Renal cortical epithelial cell (primary cell): ENCODE data around the gene TMPRSS13. TPM values are rescaled to one million over a fixed set of nuclear protein-coding genes. Genes with fewer than 3 reads are reported as not detected.

Experiments used
- DNase-seq: peaks from one replicate; pipeline ENCODE4 v3.0.0-alpha.2; 2011; ENCODE audit warnings: low read depth
- total RNA-seq: library from RNA; depleted of rRNA; stranded (reverse); fragments of >200 nt; gene quantifications from 2 replicates; pipeline ENCODE4 v1.2.3, GENCODE V29; 2014

TMPRSS13 gene
- total RNA-seq, 1 donor from 2014 or later = not detected

DNA sequence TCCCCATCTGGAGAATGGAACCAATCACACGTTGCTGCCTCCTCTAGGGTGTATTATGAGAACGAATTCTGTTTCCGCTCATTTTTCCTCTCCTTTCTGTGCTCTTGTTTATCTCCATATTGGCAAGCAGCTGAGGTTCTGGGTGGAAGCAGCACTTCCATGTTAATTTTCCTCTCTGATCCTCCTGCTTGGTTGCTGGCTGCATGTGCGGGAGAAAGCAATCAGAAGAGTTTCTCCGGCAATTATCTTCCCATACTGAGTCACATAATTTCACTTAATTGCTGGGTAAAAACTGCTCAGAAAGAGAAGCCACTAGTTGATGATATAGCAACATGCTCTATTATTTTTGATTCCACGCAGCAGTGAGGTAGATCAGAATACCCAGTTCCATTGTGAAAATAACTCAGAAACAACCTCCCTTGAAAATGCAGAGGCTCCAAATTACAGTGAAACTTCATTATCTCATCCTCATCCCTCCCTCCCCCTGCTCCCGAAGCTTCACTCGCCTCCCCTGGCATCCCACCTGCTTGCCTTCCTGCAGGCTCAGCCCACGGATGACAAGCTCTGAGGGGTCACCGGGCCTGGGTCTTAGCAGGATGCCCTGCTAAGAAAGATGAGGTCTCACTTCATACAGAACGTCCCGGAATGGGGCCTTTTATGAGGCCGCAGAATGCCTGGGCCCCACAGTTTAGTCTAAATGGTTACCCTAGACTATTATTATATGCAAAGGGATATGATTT, 73.1 kb downstream of the TMPRSS13 start:
- DNase-seq = no peak

GRCh38 chr11:117855186-117855845, 73.9 kb downstream of the TMPRSS13 start:
- no peak for DNase-seq

DNA sequence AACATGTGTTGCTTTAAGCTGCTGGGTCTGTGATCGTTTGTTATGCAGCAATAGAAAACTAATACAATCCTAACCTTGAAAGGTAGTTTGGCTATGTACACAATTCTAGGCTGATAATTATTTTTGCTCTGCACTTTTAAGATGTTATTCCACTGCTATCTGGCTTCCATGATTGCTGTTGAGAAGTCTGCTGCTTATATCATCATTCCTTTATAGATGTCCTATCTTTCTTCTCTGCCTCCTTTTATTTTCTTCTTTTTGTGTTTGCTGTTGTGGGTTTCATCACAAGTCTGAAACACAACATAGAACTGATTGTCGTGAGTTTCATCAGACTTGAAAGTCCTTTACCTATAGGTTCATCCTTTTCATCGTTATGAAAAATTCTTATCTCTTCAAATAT, 76.9 kb downstream of the TMPRSS13 start:
- no peak for DNase-seq

DNA sequence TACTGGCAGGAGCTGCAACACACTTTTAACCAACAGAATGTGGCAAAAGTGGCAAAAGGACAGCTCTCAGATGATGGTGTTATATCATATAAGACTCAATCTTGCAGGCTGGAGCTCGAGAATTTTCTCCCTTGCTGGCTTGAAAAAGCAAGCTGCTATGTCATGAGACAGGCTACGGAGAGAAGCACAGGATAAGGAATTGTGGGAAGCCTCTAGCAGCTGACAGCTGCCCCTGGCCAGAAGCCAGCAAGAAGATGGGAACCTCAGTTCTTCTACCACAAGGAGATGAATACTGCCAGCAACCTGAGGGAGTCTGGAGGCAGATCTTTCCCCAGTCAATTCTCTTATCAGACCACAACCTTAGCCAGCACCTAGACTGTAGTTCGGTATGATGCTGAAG, 77.3 kb downstream of the TMPRSS13 start:
- DNase-seq = no peak

DNA sequence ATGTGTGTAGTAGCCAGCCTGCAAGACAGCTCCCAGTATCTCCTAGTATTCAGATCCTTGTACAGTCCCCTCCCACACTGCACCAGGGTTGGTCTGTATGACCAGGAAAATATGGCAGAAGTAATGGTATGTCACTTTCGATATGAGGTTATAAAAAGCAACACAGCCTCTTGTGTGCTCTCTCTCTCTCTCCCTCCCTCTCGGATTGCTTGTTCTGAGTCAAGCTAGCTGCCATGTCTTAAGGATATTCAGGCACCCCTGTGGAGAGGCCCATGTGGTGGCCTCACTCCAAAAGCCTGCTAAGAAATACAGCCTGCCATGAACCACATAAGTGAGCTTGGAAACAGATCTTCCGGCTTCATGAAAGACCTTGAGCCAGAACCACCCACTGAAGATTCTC, 78.1 kb downstream of the TMPRSS13 start:
- DNase-seq = no peak

Other genes starting within 250 kb of the TMPRSS13 start
- gene DSCAML1, start 132.2 kb downstream of the TMPRSS13 start, total RNA-seq = 10.1 and 10.2 TPM in 2 replicates
- 361 and 706 TPM in 2 replicates for gene FXYD2, start 104.7 kb downstream of the TMPRSS13 start, total RNA-seq
- 0.20 and 1.0 TPM in 2 replicates for gene FXYD6, start 52.7 kb downstream of the TMPRSS13 start, total RNA-seq
- gene IL10RA, start 57.0 kb upstream of the TMPRSS13 start, total RNA-seq = 0.52 and 0.60 TPM in 2 replicates
- gene TMPRSS4, start 147.7 kb upstream of the TMPRSS13 start, total RNA-seq = 2.4 and 29.2 TPM in 2 replicates
- gene SMIM35, start 157.6 kb upstream of the TMPRSS13 start, total RNA-seq = not detected in 2 replicates
- 0.15 and 0.35 TPM in 2 replicates for gene SCN4B, start 223.4 kb upstream of the TMPRSS13 start, total RNA-seq
- gene SCN2B, start 247.2 kb upstream of the TMPRSS13 start, total RNA-seq = 0.35 and 1.2 TPM in 2 replicates